Ascending aorta (tissue), 2 donors: ENCODE data around the gene TUBA1A. TPM values are rescaled to one million over a fixed set of nuclear protein-coding genes. Genes with fewer than 3 reads are reported as not detected.
"Not testable (repeated sequence)": the region's sequence is repeated elsewhere in the genome, so short reads cannot be mapped to it uniquely, and the experiment has no call there.

Source experiments
- DNase-seq, 2 donors: peaks; one replicate each; pipeline ENCODE4 v3.0.0-alpha.2; 2019; ENCODE audit warnings: low spot score in 2 of 2
- H3K27ac ChIP-seq, 2 donors: fragments of 200-600 bp; sonication (generic); one replicate each; pipeline ENCODE4 v1.5.1; 2016 to 2017; ENCODE audit warnings: mild to moderate bottlenecking in 1 of 2
- H3K27me3 ChIP-seq: fragments of 200-600 bp; sonication (generic); one replicate; pipeline ENCODE4 v1.5.1; 2017
- H3K36me3 ChIP-seq, 2 donors: fragments of 200-600 bp; sonication (generic); one replicate each; pipeline ENCODE4 v1.5.1; 2016
- H3K4me1 ChIP-seq, 2 donors: fragments of 200-600 bp; sonication (generic); one replicate each; pipeline ENCODE4 v1.5.1; 2016 to 2017; ENCODE audit warnings: mild to moderate bottlenecking in 1 of 2
- H3K4me3 ChIP-seq, 2 donors: fragments of 200-600 bp; sonication (generic); one replicate each; pipeline ENCODE4 v1.5.1; 2016 to 2017; ENCODE audit warnings: mild to moderate bottlenecking in 1 of 2
- H3K9me3 ChIP-seq, 2 donors: fragments of 200-600 bp; sonication (generic); one replicate each; pipeline ENCODE4 v1.5.1; 2016
- intact Hi-C: fragments of 100-400 bp; cut with DNase I; formaldehyde crosslinking; loops from one replicate; pipeline ENCODE4 v1.15.1; 2023
- total RNA-seq: library from RNA; depleted of rRNA; stranded (reverse); fragments of >200 nt; gene quantifications from one replicate; pipeline ENCODE4 v1.1.0, GENCODE V29; 2016
- TF ChIP-seq, protein P1 (sequence below), 3 experiments: fragments of 200-600 bp in 2 of 3; fragments of 450-650 bp in 1 of 3; sonication (generic) in 2 of 3; IDR thresholded peaks; one replicate each; pipeline ENCODE4 v1.5.1; 2016 to 2019; ENCODE audit warnings: antibody characterized with exemption in 3 of 3, mild to moderate bottlenecking in 1 of 3, moderate library complexity in 1 of 3

The TUBA1A gene
- total RNA-seq, 1 donor from 2014 or later: 214 TPM

GRCh38 chr12:49189731-49190716 lies 1.1 kb upstream of the TUBA1A start:
- TF ChIP-seq, protein P1, sequence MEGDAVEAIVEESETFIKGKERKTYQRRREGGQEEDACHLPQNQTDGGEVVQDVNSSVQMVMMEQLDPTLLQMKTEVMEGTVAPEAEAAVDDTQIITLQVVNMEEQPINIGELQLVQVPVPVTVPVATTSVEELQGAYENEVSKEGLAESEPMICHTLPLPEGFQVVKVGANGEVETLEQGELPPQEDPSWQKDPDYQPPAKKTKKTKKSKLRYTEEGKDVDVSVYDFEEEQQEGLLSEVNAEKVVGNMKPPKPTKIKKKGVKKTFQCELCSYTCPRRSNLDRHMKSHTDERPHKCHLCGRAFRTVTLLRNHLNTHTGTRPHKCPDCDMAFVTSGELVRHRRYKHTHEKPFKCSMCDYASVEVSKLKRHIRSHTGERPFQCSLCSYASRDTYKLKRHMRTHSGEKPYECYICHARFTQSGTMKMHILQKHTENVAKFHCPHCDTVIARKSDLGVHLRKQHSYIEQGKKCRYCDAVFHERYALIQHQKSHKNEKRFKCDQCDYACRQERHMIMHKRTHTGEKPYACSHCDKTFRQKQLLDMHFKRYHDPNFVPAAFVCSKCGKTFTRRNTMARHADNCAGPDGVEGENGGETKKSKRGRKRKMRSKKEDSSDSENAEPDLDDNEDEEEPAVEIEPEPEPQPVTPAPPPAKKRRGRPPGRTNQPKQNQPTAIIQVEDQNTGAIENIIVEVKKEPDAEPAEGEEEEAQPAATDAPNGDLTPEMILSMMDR (IDR thresholded peaks at IDR 0.05): no peak
- intact Hi-C loops: loop anchor here (1.0 kb wide), 2 partner anchors 44 to 59 kb away; partner anchors contain the start of gene TUBA1B
- H3K4me1 ChIP-seq: peaks cover 7 to 10% of the 10 kb centered on the region in 2 donors
- peak overlapping the region; percentile 91 to 97 for H3K4me3 ChIP-seq
- peak overlapping the region; percentile 99 to 100 for H3K27ac ChIP-seq
- H3K36me3 ChIP-seq: peaks cover 11 to 19% of the 10 kb centered on the region in 2 donors
- DNase-seq: peak in 1 of 2 donors; percentile 39
- H3K9me3 ChIP-seq: no peaks in the 10 kb centered on the region
- no peaks in the 10 kb centered on the region for H3K27me3 ChIP-seq

DNA sequence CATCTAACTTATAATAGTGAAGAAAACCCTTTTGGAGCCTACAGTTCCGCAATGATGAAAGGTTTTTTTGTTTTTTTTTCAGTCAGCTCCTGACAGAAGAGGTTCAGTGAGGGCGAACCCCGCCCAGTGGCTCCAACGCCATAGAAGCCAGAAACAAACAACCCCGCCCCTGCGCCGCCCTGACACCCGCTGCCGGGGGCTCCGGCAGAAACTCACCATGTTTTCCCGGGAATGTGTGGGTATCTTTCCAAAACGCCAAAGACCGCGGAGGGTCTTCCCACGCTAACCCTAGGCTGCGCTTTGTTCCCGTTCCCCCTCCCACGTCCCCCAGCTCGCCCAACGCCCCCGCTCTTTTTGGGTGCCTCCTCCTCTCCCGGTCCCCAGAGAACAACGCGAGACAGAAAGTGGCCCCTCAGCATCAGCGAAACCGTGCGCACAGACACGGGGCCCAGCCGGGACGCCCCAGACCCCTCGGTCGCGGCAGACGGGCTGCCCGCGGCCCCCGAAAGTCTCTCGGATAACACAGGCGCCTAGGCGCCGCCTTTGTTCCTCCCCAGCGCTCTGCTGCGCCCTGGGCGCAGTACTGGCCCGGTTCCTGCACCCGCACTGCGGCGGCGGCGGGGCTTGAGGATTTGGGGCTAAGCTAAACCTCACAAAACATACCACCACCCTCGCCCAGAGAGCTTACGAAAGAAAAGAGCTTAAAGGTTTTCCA lies 522 bp downstream of the TUBA1A start:
- H3K27me3 ChIP-seq: no peaks in the 10 kb centered on the region
- H3K4me3 ChIP-seq: peak overlapping the region; percentile 91 to 97
- intact Hi-C loops: loop anchor here (1.0 kb wide), 2 partner anchors 13 to 77 kb away; partner anchors contain the start of gene TUBA1C
- DNase-seq: peak; percentile 41 to 90
- peak overlapping the region; percentile 99 to 100 for H3K27ac ChIP-seq
- peaks cover 17 to 33% of the 10 kb centered on the region in 2 donors for H3K36me3 ChIP-seq
- peaks cover 7 to 10% of the 10 kb centered on the region in 2 donors for H3K4me1 ChIP-seq
- H3K9me3 ChIP-seq: no peaks in the 10 kb centered on the region
- TF ChIP-seq, protein P1 (IDR thresholded peaks at IDR 0.05): no peak

- Histone ChIP-seq H3K36me3 (peaks cover 17 to 33% of the 10 kb centered on the region in 2 donors), H3K27ac (peak overlapping the region; percentile 99 to 100), H3K4me1 (peaks cover 7 to 10% of the 10 kb centered on the region in 2 donors), H3K9me3 (no peaks in the 10 kb centered on the region), H3K27me3 (no peaks in the 10 kb centered on the region), H3K4me3 (peak overlapping the region; percentile 91 to 97)
- DNase-seq: peak in 1 of 2 donors; percentile 75
- TF ChIP-seq, protein P1 (IDR thresholded peaks at IDR 0.05): no peak
- intact Hi-C loops: no loop called here
These were observed 1.7 kb downstream of the TUBA1A start for GRCh38 chr12:49187184-49187583.

DNA sequence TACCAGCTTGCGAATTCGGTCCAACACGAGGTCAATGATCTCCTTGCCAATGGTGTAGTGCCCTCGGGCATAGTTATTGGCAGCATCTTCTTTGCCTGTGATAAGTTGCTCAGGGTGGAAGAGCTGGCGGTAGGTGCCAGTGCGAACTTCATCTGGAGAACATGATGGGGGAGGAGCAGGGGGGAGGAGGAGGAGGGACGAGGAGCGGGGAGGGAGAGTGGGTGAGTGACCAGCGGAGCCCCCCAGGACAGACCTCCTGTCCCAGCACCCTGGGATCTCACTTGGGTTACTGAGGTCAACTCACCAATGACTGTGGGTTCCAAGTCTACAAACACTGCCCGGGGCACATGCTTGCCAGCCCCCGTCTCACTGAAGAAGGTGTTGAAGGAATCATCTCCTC lies 2.6 kb downstream of the TUBA1A start:
- peak overlapping the region in 1 of 2 donors; percentile 91 for H3K4me3 ChIP-seq
- H3K27ac ChIP-seq, H3K9me3 ChIP-seq, H3K27me3 ChIP-seq, intact Hi-C loops: not testable (repeated sequence)
- DNase-seq: peak in 1 of 2 donors; percentile 43
- H3K4me1 ChIP-seq: peaks cover 7 to 10% of the 10 kb centered on the region in 2 donors
- peaks cover 17 to 33% of the 10 kb centered on the region in 2 donors for H3K36me3 ChIP-seq

DNA sequence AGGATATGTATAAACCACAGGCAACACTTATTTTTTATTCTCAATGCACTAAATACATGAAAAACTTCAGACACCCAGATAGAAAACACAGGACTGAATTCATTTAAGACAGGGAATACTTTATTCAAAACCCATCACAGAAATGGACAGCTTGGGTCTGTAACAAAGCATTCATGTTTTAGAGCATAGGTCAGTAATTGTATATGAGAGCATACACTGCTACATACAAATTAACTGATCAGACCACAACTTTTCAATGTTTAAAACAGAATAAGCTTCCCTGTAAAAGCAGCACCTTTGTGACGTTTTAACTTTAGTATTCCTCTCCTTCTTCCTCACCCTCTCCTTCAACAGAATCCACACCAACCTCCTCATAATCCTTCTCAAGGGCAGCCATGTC lies 4.2 kb downstream of the TUBA1A start:
- H3K36me3 ChIP-seq: peaks cover 17 to 33% of the 10 kb centered on the region in 2 donors
- peaks cover 7 to 10% of the 10 kb centered on the region in 2 donors for H3K4me1 ChIP-seq
- intact Hi-C loops, DNase-seq, H3K9me3 ChIP-seq, H3K27ac ChIP-seq, H3K27me3 ChIP-seq, H3K4me3 ChIP-seq: not testable (repeated sequence)

DNA sequence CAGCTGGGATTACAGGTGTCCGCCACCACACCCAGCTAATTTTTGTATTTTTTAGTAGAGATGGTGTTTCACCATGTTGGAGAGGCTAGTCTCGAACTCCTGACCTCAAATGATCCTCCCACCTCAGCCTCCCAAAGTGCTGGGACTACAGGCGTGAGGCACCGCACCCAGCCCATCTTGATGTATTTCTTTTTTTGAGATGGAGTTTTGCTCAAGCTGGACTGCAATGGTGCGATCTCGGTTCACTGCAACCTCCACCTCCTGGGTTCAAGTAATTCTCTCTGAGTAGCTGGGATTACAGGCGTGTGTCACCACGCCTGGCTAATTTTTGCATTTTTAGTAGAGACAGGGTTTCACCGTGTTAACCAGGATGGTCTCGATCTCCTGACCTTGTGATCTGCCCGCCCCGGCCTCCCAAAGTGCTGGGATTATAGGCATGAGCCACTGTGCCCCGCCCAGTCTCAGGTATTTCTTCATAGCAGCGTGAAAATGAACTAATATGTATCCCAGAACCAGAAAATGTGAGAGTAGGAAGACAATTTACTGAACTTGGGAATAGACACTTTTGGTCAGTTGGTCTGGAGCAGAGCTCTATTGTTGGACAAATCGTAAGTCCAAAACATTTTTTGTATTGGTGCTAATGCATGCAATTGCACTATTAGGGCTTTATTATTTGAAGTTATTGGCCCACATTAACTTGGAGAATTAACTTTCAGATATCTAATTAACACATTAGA lies 5.5 kb downstream of the TUBA1A start:
- Histone ChIP-seq H3K36me3 (peaks cover 17 to 33% of the 10 kb centered on the region in 2 donors), H3K4me1 (peaks cover 7 to 10% of the 10 kb centered on the region in 2 donors)
- H3K27ac ChIP-seq, H3K9me3 ChIP-seq, intact Hi-C loops, H3K27me3 ChIP-seq, DNase-seq, H3K4me3 ChIP-seq: not testable (repeated sequence)
